K562 (cell line): ENCODE results near the gene PRPF6. TPM values are rescaled to one million over a fixed set of nuclear protein-coding genes. Genes with fewer than 3 reads are reported as not detected.

ENCODE experiments used
- CBX3 ChIP-seq, 2 experiments: IDR thresholded peaks; 1 replicate in 1 of 2; 2 replicates in 1 of 2; pipeline ENCODE4 v1.6.1; 2012; ENCODE audit warnings: inconsistent platforms in 2 of 2, low read length in 2 of 2, borderline replicate concordance in 1 of 2, control low read depth in 1 of 2
- CCAR2 ChIP-seq: fragments of 200-400 bp; formaldehyde crosslinking; IDR thresholded peaks from 2 replicates; pipeline ENCODE4 v1.6.1; 2017; ENCODE audit warnings: mild to moderate bottlenecking, low read depth, low read length
- CREB1 ChIP-seq, 2 experiments: sonication (generic) in 1 of 2; formaldehyde crosslinking in 1 of 2; IDR thresholded peaks; 2 replicates each; pipeline versions ENCODE4 v1.6.1 to v1.8.0; 2012 to 2022; ENCODE audit warnings: inconsistent platforms in 1 of 2, mild to moderate bottlenecking in 1 of 2, missing genetic modification reagents in 1 of 2, moderate library complexity in 1 of 2
- ESRRB ChIP-seq: fragments of 250-450 bp; sonication (Bioruptor Pico); IDR thresholded peaks from 2 replicates; pipeline ENCODE4 v1.5.0; 2020; ENCODE audit warnings: mild to moderate bottlenecking, moderate library complexity, borderline replicate concordance
- FOXK2 ChIP-seq, 2 experiments: fragments of 450-650 bp; IDR thresholded peaks in 1 of 2; conservative IDR thresholded peaks in 1 of 2; 2 replicates each; pipeline ENCODE4 v1.6.1; 2016; ENCODE audit warnings: low read depth in 2 of 2, mild to moderate bottlenecking in 1 of 2
- FOXP1 ChIP-seq: sonication (generic); formaldehyde crosslinking; IDR thresholded peaks from 2 replicates; pipeline ENCODE4 v1.8.0; 2022; ENCODE audit warnings: mild to moderate bottlenecking, missing genetic modification reagents
- HCFC1 ChIP-seq: IDR thresholded peaks from 2 replicates; pipeline ENCODE4 v1.6.1; 2012; ENCODE audit warnings: low read depth, low read length, improper control_type of control experiment
- HNRNPH1 ChIP-seq: fragments of 200-400 bp; formaldehyde crosslinking; optimal IDR thresholded peaks from 2 replicates; pipeline ENCODE3; 2017; ENCODE audit warnings: low read depth, mild to moderate bottlenecking, low read length, moderate library complexity
- MAFF ChIP-seq: IDR thresholded peaks from 2 replicates; pipeline ENCODE4 v1.6.1; 2012; ENCODE audit warnings: low read length, improper control_type of control experiment
- MAFK ChIP-seq: IDR thresholded peaks from 2 replicates; pipeline ENCODE4 v1.6.1; 2011; ENCODE audit warnings: low read length, improper control_type of control experiment
- NFE2 ChIP-seq: IDR thresholded peaks from 2 replicates; pipeline ENCODE4 v1.6.1; 2014; ENCODE audit warnings: antibody characterized with exemption, low read depth
- POLR2H ChIP-seq: IDR thresholded peaks from 2 replicates; pipeline ENCODE4 v1.6.1; 2016; ENCODE audit warnings: missing genetic modification characterization, low read depth, mild to moderate bottlenecking, control low read depth, missing compliant biosample characterization, moderate library complexity
- RBM22 ChIP-seq: fragments of 200-400 bp; formaldehyde crosslinking; IDR thresholded peaks from 2 replicates; pipeline ENCODE4 v1.6.1; 2018; ENCODE audit warnings: low read length, low read depth; ENCODE audit not compliant: poor library complexity, severe bottlenecking
- SRSF7 ChIP-seq: fragments of 200-400 bp; formaldehyde crosslinking; optimal IDR thresholded peaks from 2 replicates; pipeline ENCODE3; 2017; ENCODE audit warnings: mild to moderate bottlenecking, low read depth, low read length
- SUPT5H ChIP-seq: fragments of 450-650 bp; IDR thresholded peaks from 2 replicates; pipeline ENCODE4 v1.6.1; 2016
- ZNF263 ChIP-seq: sonication (generic); formaldehyde crosslinking; IDR thresholded peaks from 2 replicates; pipeline ENCODE4 v1.8.0; 2022; ENCODE audit warnings: mild to moderate bottlenecking, missing genetic modification reagents, borderline replicate concordance
- ZNF79 ChIP-seq: fragments of 250-450 bp; sonication (Bioruptor Pico); IDR thresholded peaks from 2 replicates; pipeline ENCODE4 v1.4.0; 2020; ENCODE audit warnings: low read depth, mild to moderate bottlenecking, moderate library complexity
- polyA plus RNA-seq, 8 experiments: library from polyadenylated mRNA; depleted of rRNA in 4 of 8; stranded (reverse) in 5 of 8; unstranded in 3 of 8; fragments of >200 nt; fragmentation: Nextera tagmentation in 2 of 8; fragmentation: Illumina TruSeq in 1 of 8; extraction: Ambion mirVana in 2 of 8; extraction: Trizol in 1 of 8; gene quantifications; 2 replicates each; pipeline versions ENCODE4 v1.2.1 to v1.2.3, GENCODE V29; 2011 to 2014; ENCODE audit warnings: inconsistent platforms in 1 of 8, missing spikeins in 1 of 8
- total RNA-seq, 7 experiments: library from RNA; depleted of rRNA in 6 of 7; stranded (reverse); fragments of >200 nt in 6 of 7; fragmentation: Illumina TruSeq in 2 of 7; extraction: Trizol in 2 of 7; gene quantifications; 2 replicates each; pipeline versions ENCODE4 v1.2.1 to v1.2.3, GENCODE V29; 2011 to 2021; ENCODE audit warnings: low replicate concordance in 1 of 7
- TF ChIP-seq, protein P1 (sequence below), 3 experiments: fragments of 200-800 bp in 1 of 3; fragments of 250-450 bp in 1 of 3; fragments of 450-650 bp in 1 of 3; sonication (Bioruptor Pico) in 1 of 3; sonication (Bioruptor generic) in 1 of 3; formaldehyde crosslinking in 1 of 3; IDR thresholded peaks; 2 replicates each; pipeline versions ENCODE4 v1.6.1 to v1.8.0; 2016 to 2022; ENCODE audit warnings: mild to moderate bottlenecking in 2 of 3, missing genetic modification characterization in 2 of 3, missing compliant biosample characterization in 1 of 3, moderate library complexity in 1 of 3
- TF ChIP-seq, protein P2 (sequence below): fragments of 250-450 bp; sonication (Bioruptor Pico); IDR thresholded peaks from 2 replicates; pipeline ENCODE4 v1.6.1; 2021; ENCODE audit warnings: mild to moderate bottlenecking
- TF ChIP-seq, protein P3 (sequence below): fragments of 250-450 bp; sonication (Bioruptor Pico); IDR thresholded peaks from 2 replicates; pipeline ENCODE4 v1.4.0; 2020; ENCODE audit warnings: mild to moderate bottlenecking, moderate library complexity

Gene PRPF6
- total and polyA plus RNA-seq, 9 of the 15 experiments (the other 6 are each of a cell fraction or from before 2014, with no cell fraction given) = 4.2 to 83.2 (median 59.9) TPM

DNA sequence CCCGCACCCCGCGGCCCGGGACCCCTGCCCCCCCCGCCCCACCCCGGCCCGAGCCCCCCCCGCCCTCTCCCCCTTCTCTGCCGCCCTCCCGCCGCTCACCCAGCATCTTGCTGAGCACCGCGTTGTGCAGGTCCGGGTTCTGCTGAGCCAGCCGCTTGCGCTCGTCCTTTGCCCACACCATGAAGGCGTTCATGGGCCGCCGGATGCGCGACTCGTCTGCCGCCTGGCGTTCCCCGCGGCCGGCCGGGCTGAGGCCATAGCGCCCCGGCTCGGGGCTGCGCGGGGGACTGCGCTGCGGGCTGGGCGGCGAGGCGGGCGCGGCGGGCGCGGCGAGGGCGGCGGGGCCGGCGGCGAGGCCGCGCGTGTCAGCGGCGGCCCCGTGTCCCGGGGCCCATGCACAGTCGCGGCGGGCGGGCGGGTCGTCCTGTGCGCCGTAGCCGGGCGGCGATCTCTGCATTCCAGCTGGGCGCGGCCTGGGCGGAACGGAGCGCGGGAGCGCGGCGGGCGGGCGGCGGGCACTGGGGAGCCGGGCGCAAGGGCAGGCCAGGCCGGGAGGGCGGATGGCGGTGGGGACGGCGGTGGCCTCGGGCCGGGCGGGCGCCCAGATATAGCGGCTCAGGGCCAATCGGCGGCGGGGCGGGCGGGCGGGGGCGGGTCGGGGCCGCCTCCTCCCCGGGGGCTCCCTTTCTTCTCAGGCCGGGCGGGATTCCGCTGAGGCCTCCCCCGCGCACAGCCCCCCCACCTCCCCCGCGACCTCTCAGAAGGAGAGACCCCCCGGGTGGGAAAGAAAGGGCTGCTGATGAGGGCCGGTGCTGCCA is 68.3 kb downstream of the PRPF6 start, which contains the start of gene SOX18 (continued):
- TF ChIP-seq NFE2 = no peak
- no peak for TF ChIP-seq POLR2H (tag)
- TF ChIP-seq SUPT5H = no peak
- TF ChIP-seq FOXP1 (CRISPR knock-in tag) = no peak
- no peak for TF ChIP-seq SRSF7
- no peak for TF ChIP-seq CREB1 (IDR thresholded peaks at IDR 0.05)
- no peak for TF ChIP-seq CREB1 (CRISPR knock-in tag; IDR thresholded peaks at IDR 0.05)
- TF ChIP-seq FOXK2 (conservative IDR thresholded peaks at IDR 0.05 in 1 of 2, IDR thresholded peaks at IDR 0.05 in 1 of 2; ENCODE audit: low read depth in 2 of 2) = no peak
- no peak for TF ChIP-seq HNRNPH1
- TF ChIP-seq, protein P1, sequence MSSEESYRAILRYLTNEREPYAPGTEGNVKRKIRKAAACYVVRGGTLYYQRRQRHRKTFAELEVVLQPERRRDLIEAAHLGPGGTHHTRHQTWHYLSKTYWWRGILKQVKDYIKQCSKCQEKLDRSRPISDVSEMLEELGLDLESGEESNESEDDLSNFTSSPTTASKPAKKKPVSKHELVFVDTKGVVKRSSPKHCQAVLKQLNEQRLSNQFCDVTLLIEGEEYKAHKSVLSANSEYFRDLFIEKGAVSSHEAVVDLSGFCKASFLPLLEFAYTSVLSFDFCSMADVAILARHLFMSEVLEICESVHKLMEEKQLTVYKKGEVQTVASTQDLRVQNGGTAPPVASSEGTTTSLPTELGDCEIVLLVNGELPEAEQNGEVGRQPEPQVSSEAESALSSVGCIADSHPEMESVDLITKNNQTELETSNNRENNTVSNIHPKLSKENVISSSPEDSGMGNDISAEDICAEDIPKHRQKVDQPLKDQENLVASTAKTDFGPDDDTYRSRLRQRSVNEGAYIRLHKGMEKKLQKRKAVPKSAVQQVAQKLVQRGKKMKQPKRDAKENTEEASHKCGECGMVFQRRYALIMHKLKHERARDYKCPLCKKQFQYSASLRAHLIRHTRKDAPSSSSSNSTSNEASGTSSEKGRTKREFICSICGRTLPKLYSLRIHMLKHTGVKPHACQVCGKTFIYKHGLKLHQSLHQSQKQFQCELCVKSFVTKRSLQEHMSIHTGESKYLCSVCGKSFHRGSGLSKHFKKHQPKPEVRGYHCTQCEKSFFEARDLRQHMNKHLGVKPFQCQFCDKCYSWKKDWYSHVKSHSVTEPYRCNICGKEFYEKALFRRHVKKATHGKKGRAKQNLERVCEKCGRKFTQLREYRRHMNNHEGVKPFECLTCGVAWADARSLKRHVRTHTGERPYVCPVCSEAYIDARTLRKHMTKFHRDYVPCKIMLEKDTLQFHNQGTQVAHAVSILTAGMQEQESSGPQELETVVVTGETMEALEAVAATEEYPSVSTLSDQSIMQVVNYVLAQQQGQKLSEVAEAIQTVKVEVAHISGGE (CRISPR knock-in tag; IDR thresholded peaks at IDR 0.05) = no peak
- no peak for TF ChIP-seq CCAR2
- no peak for TF ChIP-seq ZNF79 (CRISPR knock-in tag)
- no peak for TF ChIP-seq MAFF
- TF ChIP-seq, protein P2, sequence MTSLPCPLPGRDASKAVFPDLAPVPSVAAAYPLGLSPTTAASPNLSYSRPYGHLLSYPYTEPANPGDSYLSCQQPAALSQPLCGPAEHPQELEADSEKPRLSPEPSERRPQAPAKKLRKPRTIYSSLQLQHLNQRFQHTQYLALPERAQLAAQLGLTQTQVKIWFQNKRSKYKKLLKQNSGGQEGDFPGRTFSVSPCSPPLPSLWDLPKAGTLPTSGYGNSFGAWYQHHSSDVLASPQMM (CRISPR knock-in tag) = no peak
- TF ChIP-seq CBX3 (IDR thresholded peaks at IDR 0.05; ENCODE audit: borderline replicate concordance in 1 of 2, low read length in 2 of 2) = no peak
- no peak for TF ChIP-seq MAFK
- TF ChIP-seq, protein P3, sequence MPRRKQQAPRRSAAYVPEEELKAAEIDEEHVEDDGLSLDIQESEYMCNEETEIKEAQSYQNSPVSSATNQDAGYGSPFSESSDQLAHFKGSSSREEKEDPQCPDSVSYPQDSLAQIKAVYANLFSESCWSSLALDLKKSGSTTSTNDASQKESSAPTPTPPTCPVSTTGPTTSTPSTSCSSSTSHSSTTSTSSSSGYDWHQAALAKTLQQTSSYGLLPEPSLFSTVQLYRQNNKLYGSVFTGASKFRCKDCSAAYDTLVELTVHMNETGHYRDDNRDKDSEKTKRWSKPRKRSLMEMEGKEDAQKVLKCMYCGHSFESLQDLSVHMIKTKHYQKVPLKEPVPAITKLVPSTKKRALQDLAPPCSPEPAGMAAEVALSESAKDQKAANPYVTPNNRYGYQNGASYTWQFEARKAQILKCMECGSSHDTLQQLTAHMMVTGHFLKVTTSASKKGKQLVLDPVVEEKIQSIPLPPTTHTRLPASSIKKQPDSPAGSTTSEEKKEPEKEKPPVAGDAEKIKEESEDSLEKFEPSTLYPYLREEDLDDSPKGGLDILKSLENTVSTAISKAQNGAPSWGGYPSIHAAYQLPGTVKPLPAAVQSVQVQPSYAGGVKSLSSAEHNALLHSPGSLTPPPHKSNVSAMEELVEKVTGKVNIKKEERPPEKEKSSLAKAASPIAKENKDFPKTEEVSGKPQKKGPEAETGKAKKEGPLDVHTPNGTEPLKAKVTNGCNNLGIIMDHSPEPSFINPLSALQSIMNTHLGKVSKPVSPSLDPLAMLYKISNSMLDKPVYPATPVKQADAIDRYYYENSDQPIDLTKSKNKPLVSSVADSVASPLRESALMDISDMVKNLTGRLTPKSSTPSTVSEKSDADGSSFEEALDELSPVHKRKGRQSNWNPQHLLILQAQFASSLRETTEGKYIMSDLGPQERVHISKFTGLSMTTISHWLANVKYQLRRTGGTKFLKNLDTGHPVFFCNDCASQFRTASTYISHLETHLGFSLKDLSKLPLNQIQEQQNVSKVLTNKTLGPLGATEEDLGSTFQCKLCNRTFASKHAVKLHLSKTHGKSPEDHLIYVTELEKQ (CRISPR knock-in tag) = no peak
- no peak for TF ChIP-seq ZNF263
- no peak for TF ChIP-seq RBM22
- no peak for TF ChIP-seq HCFC1
- no peak for TF ChIP-seq ESRRB (CRISPR knock-in tag)
